T-cell (primary cell): ENCODE results near the gene DMXL1. TPM values are rescaled to one million over a fixed set of nuclear protein-coding genes. Genes with fewer than 3 reads are reported as not detected.

Source experiments
- ATAC-seq, 4 experiments: fragments of 200-7000 bp in 3 of 4; fragments of 150-1000 bp in 1 of 4; cut with Tn5 transposase; replicated peaks in 1 of 4; 1 replicate in 3 of 4; 2 replicates in 1 of 4; pipeline ENCODE4 v1.10.0; 2021; ENCODE audit warnings: moderate library complexity in 3 of 4, mild to moderate bottlenecking in 2 of 4, moderate number of reproducible peaks in 1 of 4
- CTCF ChIA-PET, 2 donors: fragments of 300-600 bp; sonication (Branson Sonifier 250); formaldehyde crosslinking; loops; one replicate each; lab custom pipeline; 2022; ENCODE audit warnings: antibody characterized with exemption in 2 of 2; lab: Charles Lee
- POLR2A ChIA-PET, 2 donors: fragments of 300-600 bp; sonication (Branson Sonifier 250); formaldehyde crosslinking; loops; one replicate each; lab custom pipeline; 2022; ENCODE audit warnings: antibody characterized with exemption in 2 of 2; lab: Charles Lee
- DNase-seq, 35 experiments: peaks; one replicate each; pipeline versions ENCODE4 v3.0.0 to v3.0.0-alpha.2; 2013 to 2023
- H3K27ac ChIP-seq: one replicate; pipeline ENCODE4 v1.5.1; 2013; ENCODE audit warnings: low read length
- H3K27me3 ChIP-seq, 2 experiments: replicated peaks in 1 of 2; 1 replicate in 1 of 2; 2 replicates in 1 of 2; pipeline versions ENCODE4 v1.6.1 to v1.7.0; 2013; ENCODE audit warnings: low read length in 1 of 2, mixed read lengths in 1 of 2; ENCODE audit not compliant: control insufficient read depth in 2 of 2, insufficient read depth in 2 of 2; ENCODE audit errors: extremely low read depth in 1 of 2
- H3K36me3 ChIP-seq, 2 donors: 1 replicate in 1 of 2; 2 replicates in 1 of 2; pipeline versions ENCODE4 v1.6.1 to v1.7.0; 2013; ENCODE audit warnings: low read length in 1 of 2; ENCODE audit not compliant: control insufficient read depth in 2 of 2, insufficient read depth in 1 of 2; ENCODE audit errors: extremely low read depth in 1 of 2
- H3K4me1 ChIP-seq, 2 experiments: 1 replicate in 1 of 2; 2 replicates in 1 of 2; pipeline versions ENCODE4 v1.6.1 to v1.7.0; 2013; ENCODE audit warnings: low read length in 2 of 2, mixed read lengths in 1 of 2; ENCODE audit not compliant: insufficient read depth in 2 of 2, control insufficient read depth in 1 of 2; ENCODE audit errors: extremely low read depth in 1 of 2
- H3K4me3 ChIP-seq, 2 donors: 1 replicate in 1 of 2; 2 replicates in 1 of 2; pipeline versions ENCODE4 v1.5.1 to v1.7.0; 2013; ENCODE audit warnings: mild to moderate bottlenecking in 2 of 2, low read length in 1 of 2, moderate library complexity in 1 of 2; ENCODE audit not compliant: control insufficient read depth in 1 of 2; ENCODE audit errors: extremely low read depth in 1 of 2
- H3K9me3 ChIP-seq: 2 replicates; pipeline ENCODE4 v1.7.0; 2013
- H3K27ac Mint-ChIP-seq, 2 donors: one replicate each; pipeline ENCODE4 v1.8.0; 2020 to 2021; ENCODE audit warnings: mild to moderate bottlenecking in 2 of 2, mixed read lengths in 2 of 2
- H3K27me3 Mint-ChIP-seq, 2 donors: one replicate each; pipeline ENCODE4 v1.8.0; 2021 to 2022; ENCODE audit warnings: mixed read lengths in 2 of 2
- H3K36me3 Mint-ChIP-seq: one replicate; pipeline ENCODE4 v1.8.0; 2021; ENCODE audit warnings: mixed read lengths
- H3K4me1 Mint-ChIP-seq, 3 donors: one replicate each; pipeline ENCODE4 v1.8.0; 2020 to 2022; ENCODE audit warnings: mixed read lengths in 3 of 3, mild to moderate bottlenecking in 1 of 3
- H3K4me3 Mint-ChIP-seq, 3 donors: one replicate each; pipeline ENCODE4 v1.8.0; 2020 to 2022; ENCODE audit warnings: mild to moderate bottlenecking in 3 of 3, mixed read lengths in 3 of 3, moderate library complexity in 3 of 3
- H3K9me3 Mint-ChIP-seq, 3 donors: one replicate each; pipeline ENCODE4 v1.8.0; 2020 to 2022; ENCODE audit warnings: mixed read lengths in 3 of 3
- WGBS: methylation state at CpG from one replicate; pipeline ENCODE4 v1.1.5; 2013; ENCODE audit warnings: missing lambda C conversion rate; ENCODE audit not compliant: insufficient coverage; 5-methylcytosine and 5-hydroxymethylcytosine counted together
- total RNA-seq, 35 experiments: library from RNA in 6 of 35; stranded (reverse) in 6 of 35; fragments of 120-200 nt in 1 of 35; gene quantifications; one replicate each; pipeline versions ENCODE4 v1.2.1 to v1.2.4 and lab custom pipeline; 2013 to 2026

Gene DMXL1
- total RNA-seq, 5 donors from 2014 or later (not counting 1 experiment from before 2014, with no cell fraction given) = 25.8 to 37.2 (median 28.2) TPM

DNA sequence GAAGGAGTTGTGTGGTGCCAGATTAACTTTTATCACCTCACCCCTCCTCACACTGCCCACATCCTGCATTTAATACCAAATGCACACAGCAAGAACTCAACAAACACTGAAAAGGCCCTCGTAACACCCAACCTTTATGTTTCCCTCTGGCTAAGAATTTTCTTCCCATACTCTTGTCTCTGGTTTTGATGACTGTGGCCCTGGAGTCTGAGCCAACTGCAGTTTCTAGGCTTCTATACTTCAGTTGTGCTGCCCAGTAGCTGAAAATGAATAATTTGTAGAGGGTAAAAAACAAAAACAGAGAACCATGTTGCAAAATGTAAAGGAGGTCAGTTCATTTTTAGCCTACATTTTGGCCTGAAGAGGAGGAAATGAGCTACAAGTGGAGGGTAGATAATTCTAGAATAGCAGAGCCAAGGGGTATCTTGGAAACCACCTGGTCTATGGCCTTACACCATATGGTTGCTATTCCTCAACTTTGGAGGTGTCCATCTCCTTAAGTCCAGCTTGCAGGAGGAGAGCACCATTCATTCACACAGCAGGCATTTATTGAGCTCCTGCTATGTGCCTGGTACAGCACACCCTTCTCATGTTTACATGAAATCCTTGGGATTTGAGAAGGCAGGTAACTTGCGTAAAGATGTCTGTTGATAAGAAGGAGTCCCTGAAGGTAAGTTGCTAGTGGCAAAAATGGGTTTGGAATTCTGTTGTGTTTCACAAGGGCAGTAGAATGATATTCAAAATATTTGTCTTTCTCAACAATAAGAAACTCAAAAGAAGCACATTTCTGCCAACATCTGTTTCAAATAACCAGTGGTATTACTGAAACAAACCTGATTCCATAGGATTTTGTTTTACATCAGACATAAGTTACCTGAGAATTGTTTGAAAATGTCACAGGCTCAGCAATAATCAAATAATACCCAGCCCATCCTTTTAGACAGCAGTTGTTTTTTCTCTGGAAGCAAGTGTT is 201.2 kb downstream of the DMXL1 start:
- Histone ChIP-seq H3K27ac (peak overlapping the region; percentile 82), H3K4me3 (peak overlapping the region; percentile 87 to 98)

DNA sequence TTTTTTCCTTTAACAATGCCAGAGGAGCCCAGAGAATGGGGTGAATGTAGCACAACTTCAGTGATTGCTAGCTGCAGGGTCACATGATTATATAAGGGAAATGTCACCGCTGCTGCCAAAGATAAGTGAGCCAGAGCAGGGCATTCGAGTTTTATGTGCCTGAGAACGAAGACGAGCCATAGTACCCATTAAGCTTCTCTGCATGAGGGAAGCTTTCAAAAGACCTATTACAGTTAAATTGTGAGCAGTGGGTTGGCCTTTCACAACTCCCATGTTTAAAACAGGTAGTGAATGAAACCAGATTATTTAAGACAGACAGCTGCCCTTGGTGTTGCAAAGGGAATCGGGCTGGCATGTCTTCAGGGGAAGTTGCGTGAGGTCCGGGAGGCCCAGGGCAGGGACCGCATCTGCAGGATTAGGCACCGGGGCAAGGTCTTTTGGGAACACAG is 202.5 kb downstream of the DMXL1 start:
- peaks cover 0 to 5% of the 10 kb centered on the region in 2 donors for H3K36me3 ChIP-seq
- Mint-ChIP-seq H3K4me1 (peaks cover 77 to 86% (median 85%) of the 10 kb centered on the region in 3 donors), H3K27me3 (peaks cover 0 to 2% of the 10 kb centered on the region in 2 donors), H3K27ac (peak overlapping the region; percentile 97 to 99), H3K4me3 (peak overlapping the region; percentile 64 to 100 (median 98)), H3K9me3 (no peaks in the 10 kb centered on the region), H3K36me3 (peaks cover 15% of the 10 kb centered on the region)
- peak overlapping the region; percentile 82 for H3K27ac ChIP-seq
- POLR2A ChIA-PET = interaction anchor here (0.6 to 2.4 kb wide), 8 partner anchors 10 to 84 kb away, joined by 3 to 7 read pairs (median 4); no protein-coding TSS in a partner anchor
- H3K4me1 ChIP-seq = peaks cover 67 to 70% of the 10 kb centered on the region in 2 experiments
- DNase-seq (peak in 3 of 35 experiments; percentile 13 to 59 (median 23)), ATAC-seq (no peak)
- H3K9me3 ChIP-seq = no peaks in the 10 kb centered on the region
- peak overlapping the region; percentile 40 to 52 for H3K4me3 ChIP-seq
- CTCF ChIA-PET = interaction anchor here (0.6 to 2.5 kb wide), 11 partner anchors 10 to 222 kb away, joined by 3 to 12 read pairs (median 4); no protein-coding TSS in a partner anchor
- H3K27me3 ChIP-seq = no peaks in the 10 kb centered on the region
- 3% methylated on average over 5 of the region's 9 CpGs for WGBS

More for the DNA sequence above, 201.2 kb downstream of the DMXL1 start:
- H3K9me3 Mint-ChIP-seq = no peaks in the 10 kb centered on the region
- peaks cover 10% of the 10 kb centered on the region for H3K36me3 Mint-ChIP-seq
- ChIA-PET CTCF (interaction anchor here (0.6 to 2.5 kb wide), 8 partner anchors 16 to 284 kb away, joined by 3 to 12 read pairs (median 4); partner anchors contain the start of gene DTWD2 (in 1 of the 2)), POLR2A (interaction anchor here (0.6 to 2.4 kb wide), 4 partner anchors 18 to 139 kb away, joined by 3 to 7 read pairs (median 3); no protein-coding TSS in a partner anchor)
- no CpG with 5 or more reads among the region's 2 CpGs for WGBS
- no peak for ATAC-seq
- DNase-seq = peak in 1 of 35 experiments; percentile 55
- peak overlapping the region; percentile 97 to 99 for H3K27ac Mint-ChIP-seq
- Histone ChIP-seq H3K27me3 (no peaks in the 10 kb centered on the region), H3K4me1 (peaks cover 57 to 65% of the 10 kb centered on the region in 2 experiments), H3K36me3 (peaks cover 0 to 5% of the 10 kb centered on the region in 2 donors), H3K9me3 (no peaks in the 10 kb centered on the region)
- H3K4me1 Mint-ChIP-seq = peaks cover 74 to 82% (median 81%) of the 10 kb centered on the region in 3 donors
- no peaks in the 10 kb centered on the region for H3K27me3 Mint-ChIP-seq
- peak overlapping the region; percentile 98 to 100 (median 100) for H3K4me3 Mint-ChIP-seq

DNA sequence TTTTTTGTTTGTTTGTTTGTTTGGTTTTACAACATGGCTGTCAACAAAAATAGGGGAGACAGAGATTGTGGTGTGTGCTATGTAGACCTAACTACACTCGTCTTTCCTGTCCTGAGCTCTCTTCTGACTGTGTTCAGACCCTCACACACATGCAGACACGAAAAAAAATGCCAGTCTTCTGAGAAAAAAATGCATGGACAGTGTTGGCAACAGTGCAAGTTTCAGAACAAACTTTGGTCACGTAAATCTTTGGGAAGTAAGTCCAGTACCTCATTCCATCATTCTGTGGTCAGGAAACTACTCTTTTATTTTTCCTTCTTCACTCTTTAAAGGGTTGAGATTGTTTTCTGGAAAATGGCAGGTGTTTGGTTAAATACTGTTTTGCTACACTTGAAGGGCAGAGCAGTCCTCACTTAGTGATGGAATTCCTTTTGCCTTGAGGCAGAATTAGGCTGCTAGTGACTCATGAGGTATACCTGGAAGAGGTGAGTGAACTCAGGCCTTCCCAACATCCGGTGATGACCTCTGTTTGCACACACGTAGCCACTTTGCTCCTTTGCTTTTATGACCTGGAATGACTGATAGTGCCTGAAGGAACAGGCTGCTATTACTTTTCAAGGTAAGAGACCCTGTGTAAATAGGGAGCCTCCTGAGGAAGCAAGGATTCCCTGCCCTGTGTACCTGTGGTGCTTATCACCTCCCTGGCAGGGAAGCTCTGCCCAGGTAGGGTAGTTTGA is 203.3 kb downstream of the DMXL1 start:
- Mint-ChIP-seq H3K4me3 (peak overlapping the region; percentile 64 to 100 (median 98)), H3K27ac (peak overlapping the region; percentile 97 to 99), H3K4me1 (peaks cover 85 to 94% (median 93%) of the 10 kb centered on the region in 3 donors), H3K9me3 (no peaks in the 10 kb centered on the region), H3K27me3 (peaks cover 0 to 2% of the 10 kb centered on the region in 2 donors), H3K36me3 (peaks cover 20% of the 10 kb centered on the region)
- Histone ChIP-seq H3K4me1 (peaks cover 75 to 77% of the 10 kb centered on the region in 2 experiments), H3K36me3 (peaks cover 0 to 5% of the 10 kb centered on the region in 2 donors), H3K9me3 (no peaks in the 10 kb centered on the region), H3K4me3 (peak overlapping the region; percentile 40 to 52), H3K27ac (peak overlapping the region; percentile 82), H3K27me3 (no peaks in the 10 kb centered on the region)
- no CpG with 5 or more reads among the region's 5 CpGs for WGBS
- ChIA-PET POLR2A (interaction anchor here (0.6 to 1.5 kb wide), 9 partner anchors 10 to 84 kb away, joined by 3 to 6 read pairs (median 3); no protein-coding TSS in a partner anchor), CTCF (interaction anchor here (0.6 to 2.5 kb wide), 13 partner anchors 9 to 808 kb away, joined by 3 to 12 read pairs (median 4); no protein-coding TSS in a partner anchor)
- ATAC-seq = peak in 1 of 4 experiments; percentile 2
- DNase-seq = no peak

DNA sequence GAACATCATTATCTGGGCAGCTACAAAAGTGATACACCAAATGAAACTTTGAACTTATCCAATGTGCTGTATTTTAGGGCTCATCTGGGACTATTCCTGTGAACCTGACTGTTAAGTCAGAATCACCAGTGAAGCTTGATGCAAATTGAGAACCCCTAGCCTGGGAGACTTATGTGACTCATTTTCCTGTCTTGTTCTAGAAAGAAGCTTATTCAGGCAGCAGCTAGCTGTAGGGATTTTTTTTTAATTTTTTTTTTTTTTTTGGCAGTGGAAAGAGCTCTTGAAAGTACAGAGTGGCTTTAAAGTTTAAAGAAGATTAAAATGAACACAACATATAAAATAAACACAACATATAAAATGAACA is 203.9 kb downstream of the DMXL1 start:
- H3K4me3 ChIP-seq = no peak overlapping the region
- CTCF ChIA-PET = interaction anchor here (0.6 to 2.5 kb wide), 8 partner anchors 9 to 807 kb away, joined by 3 to 10 read pairs (median 4); no protein-coding TSS in a partner anchor

DNA sequence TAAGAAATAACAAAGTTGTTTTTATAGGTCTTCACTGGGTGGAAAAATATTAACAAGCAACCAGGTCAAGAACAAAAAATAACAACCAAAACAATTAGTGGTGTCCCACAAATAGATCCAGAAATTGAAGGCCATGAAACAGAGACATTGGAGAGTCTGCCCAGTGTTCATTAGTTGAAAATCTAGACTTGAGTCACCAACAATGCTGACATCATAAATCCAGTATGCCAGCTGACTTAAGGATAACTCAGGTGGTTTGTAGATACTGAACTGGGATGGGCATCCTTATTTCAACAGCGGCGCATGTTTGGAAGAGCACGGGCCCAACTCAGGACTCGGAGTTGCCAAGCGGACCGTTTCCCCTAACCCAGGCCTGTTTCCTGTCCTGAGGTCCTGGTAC is 204.3 kb downstream of the DMXL1 start:
- H3K27ac ChIP-seq = peak overlapping the region; percentile 82
- ChIA-PET CTCF (interaction anchor here (0.6 to 2.5 kb wide), 7 partner anchors 8 to 168 kb away, joined by 3 to 10 read pairs (median 4); no protein-coding TSS in a partner anchor), POLR2A (interaction anchor here (0.6 to 1.0 kb wide), 8 partner anchors 10 to 117 kb away, joined by 3 to 5 read pairs (median 3); no protein-coding TSS in a partner anchor)
- peaks cover 0 to 2% of the 10 kb centered on the region in 2 donors for H3K27me3 Mint-ChIP-seq
- peaks cover 23% of the 10 kb centered on the region for H3K36me3 Mint-ChIP-seq
- DNase-seq (no peak), ATAC-seq (no peak)
- no peaks in the 10 kb centered on the region for H3K9me3 Mint-ChIP-seq
- WGBS = 77% methylated on average over 3 of the region's 6 CpGs
- no peaks in the 10 kb centered on the region for H3K27me3 ChIP-seq
- H3K36me3 ChIP-seq = peaks cover 0 to 5% of the 10 kb centered on the region in 2 donors
- H3K27ac Mint-ChIP-seq = peak overlapping the region; percentile 97 to 99
- H3K4me1 Mint-ChIP-seq = peaks cover 93 to 100% (median 98%) of the 10 kb centered on the region in 3 donors
- no peaks in the 10 kb centered on the region for H3K9me3 ChIP-seq
- peak overlapping the region; percentile 64 to 100 (median 98) for H3K4me3 Mint-ChIP-seq
- peaks cover 84 to 86% of the 10 kb centered on the region in 2 experiments for H3K4me1 ChIP-seq
- H3K4me3 ChIP-seq = peak overlapping the region in 1 of 2 donors; percentile 44

More for the DNA sequence above, 203.9 kb downstream of the DMXL1 start:
- Histone ChIP-seq H3K9me3 (no peaks in the 10 kb centered on the region), H3K27me3 (no peaks in the 10 kb centered on the region), H3K36me3 (peaks cover 0 to 5% of the 10 kb centered on the region in 2 donors), H3K4me1 (peaks cover 80 to 83% of the 10 kb centered on the region in 2 experiments), H3K27ac (peak overlapping the region; percentile 82)
- Mint-ChIP-seq H3K27ac (peak overlapping the region; percentile 97 to 99), H3K4me1 (peaks cover 90 to 98% (median 98%) of the 10 kb centered on the region in 3 donors), H3K27me3 (peaks cover 0 to 2% of the 10 kb centered on the region in 2 donors), H3K4me3 (peak overlapping the region; percentile 64 to 100 (median 98)), H3K36me3 (peaks cover 22% of the 10 kb centered on the region), H3K9me3 (no peaks in the 10 kb centered on the region)
- DNase-seq (peak in 1 of 35 experiments; percentile 67), ATAC-seq (peak; percentile 29 to 56 (median 52))
- POLR2A ChIA-PET = interaction anchor here (0.6 to 1.0 kb wide), 7 partner anchors 11 to 90 kb away, joined by 3 to 5 read pairs (median 3); no protein-coding TSS in a partner anchor
